OCI-M2 (cell line): ENCODE data around the gene PSAP.

Experiments used
- DNase-seq: peaks from one replicate; lab custom pipeline; 2025; ENCODE audit not compliant: unreplicated experiment; lab: John Stamatoyannopoulos, UW

PSAP gene

DNA sequence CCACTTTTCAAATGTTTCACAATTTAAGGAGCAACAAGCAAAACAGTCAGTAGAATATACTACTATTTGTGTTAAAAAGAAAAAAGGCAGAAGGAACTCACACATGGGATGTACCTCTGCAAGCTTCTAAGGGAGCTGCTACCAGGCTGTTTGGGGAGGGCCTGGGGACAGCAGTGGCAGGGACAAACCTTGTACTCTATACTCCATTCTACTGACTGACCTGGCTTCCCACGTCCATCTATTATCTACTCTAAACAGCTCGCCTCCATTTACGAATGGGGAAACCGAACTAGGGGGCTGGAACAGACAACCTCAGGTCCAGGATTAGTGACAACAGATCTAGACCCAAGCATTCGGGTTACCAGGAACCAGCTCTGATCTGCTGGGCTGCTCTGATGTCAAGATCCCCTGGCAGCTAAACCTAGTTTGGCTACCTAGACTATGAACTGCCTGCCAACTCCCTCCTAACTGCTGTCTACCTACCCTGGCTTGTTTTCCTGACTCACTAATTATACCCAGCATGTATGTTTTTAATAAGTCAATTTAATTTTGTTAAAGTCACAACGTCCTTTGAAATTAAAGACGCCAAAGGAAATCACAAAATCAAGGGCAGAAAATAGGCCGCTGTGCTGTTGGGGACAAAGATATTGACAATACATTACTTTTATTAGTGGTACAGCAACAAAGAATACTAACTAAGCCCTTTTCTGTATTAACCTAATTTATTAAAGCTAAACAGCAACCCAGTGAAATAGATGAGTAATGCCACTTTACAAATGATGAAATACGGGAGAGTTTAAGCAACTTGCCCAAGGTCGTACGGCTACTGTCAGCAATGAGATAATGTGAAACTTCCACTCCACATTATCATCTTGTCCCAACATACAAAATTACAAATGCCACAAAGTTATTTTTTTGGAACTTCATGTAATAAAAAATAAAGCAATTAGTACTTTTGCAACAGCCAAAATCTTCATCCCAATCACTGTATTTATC is 5.3 kb downstream of the PSAP start:
- no peak for DNase-seq

DNA sequence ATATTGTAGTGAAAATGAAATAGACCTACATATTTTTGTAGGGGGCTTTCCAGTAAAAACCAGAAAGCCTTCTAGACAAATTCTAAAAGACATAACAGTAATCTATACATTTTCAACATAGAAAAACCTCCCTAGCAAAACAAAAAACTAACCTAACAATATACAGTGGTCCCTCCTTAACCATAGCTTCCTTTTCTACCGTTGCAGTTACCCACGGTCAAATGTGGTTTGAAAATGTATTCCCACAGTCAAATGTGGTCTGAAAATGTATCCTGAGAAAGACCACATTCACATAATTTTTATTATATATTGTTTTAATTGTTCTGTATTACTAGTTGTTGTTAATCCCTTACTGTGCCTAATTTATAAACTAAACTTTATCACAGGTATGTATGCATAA is 6.4 kb downstream of the PSAP start:
- DNase-seq, result no peak

- no peak for DNase-seq
Observed at GRCh38 chr10:71844084-71844483, 7.0 kb downstream of the PSAP start.

- no peak for DNase-seq
Observed at GRCh38 chr10:71842856-71843686, 8.0 kb downstream of the PSAP start.

DNA sequence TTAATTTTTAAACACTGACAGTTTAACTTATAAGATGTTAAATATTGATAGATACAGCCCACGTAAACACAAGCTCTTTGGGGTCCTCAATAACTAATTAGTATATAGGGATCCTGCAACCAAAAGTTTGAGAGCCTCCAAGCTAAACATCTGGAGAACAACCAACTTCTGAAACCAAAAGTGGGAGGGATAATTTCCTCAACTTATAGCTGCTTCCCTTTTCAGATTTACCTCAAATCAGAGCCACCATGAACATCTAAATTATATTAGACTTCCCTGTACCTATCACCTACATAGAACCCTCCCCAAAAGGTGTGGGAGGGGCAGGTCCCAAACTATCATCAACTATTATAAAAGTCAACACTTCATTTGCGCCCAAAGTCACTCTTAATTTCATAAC is 8.6 kb downstream of the PSAP start:
- no peak for DNase-seq

DNA sequence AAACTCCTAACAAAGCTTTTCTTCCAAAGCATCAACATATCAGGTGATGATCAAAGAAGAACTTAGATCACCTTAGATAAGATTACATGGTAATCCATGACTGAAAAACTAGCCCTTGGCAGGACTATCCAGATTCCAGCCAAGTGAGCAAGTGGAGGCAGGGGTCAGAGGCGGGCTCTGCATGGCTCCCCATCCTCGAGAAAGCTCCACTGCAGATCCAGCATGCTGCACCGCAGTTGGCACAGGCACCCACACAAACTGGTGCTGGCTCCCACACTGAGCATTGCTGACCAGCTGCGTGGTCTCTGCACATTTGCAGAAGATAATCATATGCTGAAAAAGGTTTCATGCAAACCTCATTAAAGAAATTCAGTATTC is 10.1 kb downstream of the PSAP start:
- DNase-seq, result no peak

- DNase-seq, result no peak
Observed at GRCh38 chr10:71840177-71840957, 10.7 kb downstream of the PSAP start.

DNA sequence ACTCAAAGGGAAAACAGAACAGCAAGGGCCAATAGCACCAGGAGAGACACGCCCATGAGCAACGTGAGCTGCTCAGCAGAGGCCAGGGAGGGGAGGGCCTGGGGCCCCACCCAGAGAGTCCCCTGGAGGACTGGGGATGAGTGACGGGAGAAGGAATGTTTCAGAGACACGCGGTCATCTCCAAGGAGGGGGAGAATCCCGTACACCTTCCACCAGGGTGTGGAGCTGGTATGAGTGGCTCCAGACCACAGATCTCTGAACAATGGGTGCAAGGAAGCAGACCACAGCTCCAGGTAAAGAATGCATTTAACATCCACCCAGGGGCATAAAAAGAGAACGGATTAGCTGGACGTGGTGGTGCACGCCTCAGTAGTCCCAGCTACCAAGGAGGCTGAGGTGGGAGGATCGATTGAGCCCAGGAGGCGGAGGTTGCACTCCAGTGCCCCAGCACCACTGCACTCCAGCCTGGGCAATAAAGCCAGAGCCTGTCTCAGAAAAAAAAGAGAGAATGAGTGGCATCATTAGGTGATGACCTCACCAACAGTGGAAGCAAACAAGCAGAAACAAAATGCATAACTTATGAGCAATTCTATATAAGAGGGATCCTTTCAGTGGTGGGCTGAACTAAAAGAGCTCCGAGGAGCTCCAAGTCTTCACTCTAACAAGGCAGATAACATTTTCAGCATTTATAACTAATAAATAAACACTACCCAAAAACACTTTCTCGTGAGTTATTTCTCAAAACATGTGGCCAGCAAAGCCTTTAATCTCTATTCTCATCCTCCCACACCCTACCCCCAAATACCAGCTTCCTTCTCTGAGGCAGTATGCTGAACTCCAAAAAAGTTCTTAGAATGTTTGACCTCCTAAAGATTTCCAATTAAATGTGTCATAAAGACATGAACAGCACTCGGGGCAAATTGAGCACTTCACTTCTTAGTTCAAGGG is 12.5 kb downstream of the PSAP start:
- no peak for DNase-seq

DNA sequence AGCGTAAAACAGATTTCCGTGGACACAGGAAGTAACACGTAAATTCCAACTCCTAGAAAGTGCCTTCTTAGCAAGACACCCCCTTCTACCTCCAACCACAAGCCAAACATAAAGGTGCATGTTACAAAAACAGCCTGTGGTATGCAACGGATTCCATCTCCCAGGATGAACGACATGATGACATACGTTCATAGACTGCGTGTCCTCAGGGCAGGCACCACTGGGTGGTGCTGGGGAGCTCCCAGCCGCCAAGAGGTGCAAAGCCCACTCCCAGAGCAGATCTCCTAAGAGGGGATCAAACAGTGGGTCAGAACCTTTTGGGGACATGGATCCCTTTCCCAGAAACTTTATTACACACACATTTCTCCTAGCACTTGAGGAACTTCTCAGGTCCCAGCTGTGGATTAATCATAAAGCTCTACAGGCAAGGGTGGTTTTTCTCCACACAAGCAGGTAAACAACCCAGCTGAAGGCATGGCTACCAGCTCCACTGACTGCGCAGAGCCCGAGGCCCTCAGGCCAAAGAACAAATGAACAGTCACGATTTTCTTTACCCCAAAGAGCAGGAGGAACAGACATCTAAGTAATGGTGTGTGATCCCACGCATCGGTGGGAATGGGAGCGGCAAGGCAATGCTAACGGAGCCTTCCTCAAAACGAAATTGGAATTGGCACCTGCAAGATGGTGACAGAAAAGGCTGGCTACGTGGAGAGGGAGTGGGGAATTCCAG is 13.8 kb downstream of the PSAP start:
- no peak for DNase-seq

- DNase-seq, result no peak
Observed at GRCh38 chr10:71836596-71836974, 14.5 kb downstream of the PSAP start.

GRCh38 chr10:71835671-71836595 is 15.1 kb downstream of the PSAP start:
- no peak for DNase-seq

DNA sequence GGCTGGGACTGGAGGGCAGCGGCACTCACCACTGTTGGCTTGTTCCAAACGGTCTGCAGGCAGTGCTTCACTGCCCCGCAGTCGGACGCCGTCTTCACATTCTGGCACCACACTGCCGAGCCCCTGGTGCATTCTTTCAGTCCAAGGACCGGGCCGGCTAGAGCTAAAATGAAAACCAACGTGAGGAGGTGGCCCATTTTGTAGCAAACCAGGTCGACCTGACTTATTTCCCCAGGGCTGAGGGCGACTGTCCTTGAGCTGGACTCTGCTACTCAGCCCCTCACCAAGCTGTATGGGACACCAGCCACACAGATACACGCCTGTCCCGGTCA is 16.7 kb downstream of the PSAP start:
- no peak for DNase-seq

DNA sequence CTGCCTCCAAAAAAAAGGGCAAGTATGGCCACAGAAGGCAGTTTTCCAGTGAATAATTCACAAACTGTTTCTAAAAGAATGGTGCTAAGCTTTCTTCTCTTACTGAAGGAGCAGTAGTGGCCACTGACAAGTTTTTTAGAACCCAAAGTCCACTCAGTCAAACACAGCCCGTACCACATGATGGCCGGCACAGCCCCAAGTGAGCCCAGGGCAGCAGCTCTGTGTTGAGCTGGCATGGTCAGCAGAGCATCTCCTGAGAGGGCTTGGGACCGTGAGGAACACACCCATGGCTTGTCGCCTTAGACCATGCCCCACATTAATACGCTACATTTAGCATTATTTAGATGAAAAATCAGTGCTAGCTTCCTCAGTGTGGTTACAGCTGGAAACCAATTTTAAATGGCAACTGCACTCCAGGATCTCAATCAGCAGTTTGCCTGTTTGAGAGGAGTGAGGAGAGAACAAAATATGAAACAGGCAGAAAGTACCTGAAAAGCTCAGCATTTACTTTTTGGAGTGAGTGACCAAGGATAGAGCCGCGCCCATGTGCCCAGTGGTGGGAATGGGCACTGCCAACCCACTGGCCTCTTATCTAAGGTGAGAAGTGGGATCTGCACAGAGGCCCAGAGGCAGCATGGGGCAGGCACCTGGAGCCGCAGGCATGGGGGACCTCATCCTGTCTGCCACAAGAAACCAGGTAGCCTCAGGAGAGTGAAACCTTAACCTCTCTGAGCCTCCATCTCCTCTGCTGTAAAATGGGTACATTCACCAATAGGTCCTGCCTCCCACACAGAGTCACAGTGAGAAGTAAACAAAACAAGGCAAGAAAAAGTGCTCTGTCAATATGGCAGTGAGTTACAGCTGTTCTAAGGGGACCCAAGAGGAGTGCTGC is 17.4 kb downstream of the PSAP start:
- DNase-seq, result no peak

DNA sequence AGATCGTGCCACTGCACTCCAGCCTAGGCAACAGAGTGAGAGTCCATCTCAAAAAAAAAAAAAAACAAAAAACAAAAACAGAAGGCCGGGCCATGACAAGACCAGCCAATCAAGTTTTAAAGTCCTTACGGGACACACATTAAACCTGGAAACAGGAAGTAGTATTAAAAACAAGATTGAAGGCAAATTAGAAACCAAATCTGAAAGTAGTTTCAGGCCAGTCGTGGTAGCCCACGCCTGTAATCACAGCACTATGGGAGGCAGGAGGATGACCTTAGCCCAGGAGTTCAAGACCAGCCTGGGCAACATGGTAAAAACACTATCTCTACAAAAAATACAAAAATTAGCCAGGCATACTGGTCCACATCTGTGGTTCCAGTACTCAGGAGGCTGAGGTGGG is 18.1 kb downstream of the PSAP start:
- no peak for DNase-seq

DNA sequence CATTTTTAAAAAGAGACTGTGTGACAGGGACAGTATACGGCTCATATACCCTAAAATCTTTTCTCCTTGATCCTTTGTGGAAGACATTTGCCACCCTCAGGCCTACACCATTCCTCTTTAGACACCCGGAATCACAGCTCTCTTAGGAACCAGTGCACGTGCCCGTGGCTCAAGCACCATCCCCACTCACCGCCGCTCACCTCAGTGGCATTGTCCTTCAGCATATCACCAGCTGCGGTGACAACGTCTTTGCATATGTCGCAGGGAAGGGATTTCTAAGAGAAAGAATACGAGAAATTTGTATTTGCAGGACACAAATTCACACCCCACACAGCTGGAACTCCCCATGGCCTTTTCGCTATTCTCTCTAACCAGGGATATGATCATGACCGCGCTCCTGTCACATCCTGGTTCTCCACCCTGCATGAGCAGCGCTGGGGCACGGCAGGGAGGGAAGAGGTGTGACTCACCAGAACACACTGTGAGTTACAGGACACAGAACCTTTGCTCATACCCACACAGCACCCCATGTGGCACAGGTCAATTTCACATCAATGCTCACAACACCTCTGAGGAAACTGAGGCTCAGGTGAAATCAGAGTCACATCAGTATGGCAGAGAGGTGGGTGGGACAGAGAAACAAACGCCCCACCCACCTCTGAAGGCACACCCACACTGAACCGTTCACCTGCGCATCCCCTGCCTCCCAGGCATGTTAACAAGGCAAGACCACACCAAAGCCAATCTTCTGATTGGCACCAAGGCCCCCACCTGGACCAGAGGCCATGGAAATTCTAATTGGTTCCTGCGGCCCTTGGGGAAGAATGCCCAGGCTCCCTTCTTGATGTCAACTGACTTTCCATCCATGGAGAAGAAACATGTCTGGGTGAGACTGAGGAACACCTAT is 19.2 kb downstream of the PSAP start:
- DNase-seq, result no peak

- no peak for DNase-seq
Observed at GRCh38 chr10:71830726-71831125, 20.3 kb downstream of the PSAP start.

GRCh38 chr10:71829896-71830295 is 21.2 kb downstream of the PSAP start:
- no peak for DNase-seq
